Measurements from ENCODE around the gene OR6C4.

- TF ChIP-seq CTCF (conservative IDR thresholded peaks at IDR 0.05; ENCODE audit: low read length) (no peak), EZH2phosphoT487 (IDR thresholded peaks at IDR 0.05; ENCODE audit: borderline replicate concordance, low read depth, low read length) (no peak)
These were observed 32.7 kb downstream of the OR6C4 start for GRCh38 chr12:55582066-55582465.
